Naive thymus-derived CD8-positive, alpha-beta T cell (primary cell): ENCODE results near the gene HBS1L. TPM values are rescaled to one million over a fixed set of nuclear protein-coding genes. Genes with fewer than 3 reads are reported as not detected.

ENCODE experiments used
- ATAC-seq, 2 donors: fragments of 150-1000 bp; cut with Tn5 transposase in 1 of 2; sonication (Bioruptor Pico), chemical (Tn5 transposase) in 1 of 2; 1 replicate in 1 of 2; 2 replicates in 1 of 2; pipeline ENCODE4 v1.10.0; 2021; ENCODE audit warnings: mild to moderate bottlenecking in 2 of 2, moderate library complexity in 2 of 2
- POLR2A ChIA-PET: fragments of 350-600 bp; sonication (Branson Sonifier 250); formaldehyde crosslinking; loops from one replicate; lab custom pipeline; 2021; ENCODE audit warnings: antibody characterized with exemption; lab: Charles Lee
- DNase-seq, 10 donors: peaks; one replicate each; pipeline versions ENCODE4 v3.0.0 to v3.0.0-alpha.2; 2020 to 2022
- H3K27ac Mint-ChIP-seq, 10 donors: one replicate each; pipeline ENCODE4 v1.8.0; 2020 to 2022; ENCODE audit warnings: mild to moderate bottlenecking in 10 of 10, mixed read lengths in 10 of 10, moderate library complexity in 4 of 10, inconsistent platforms in 1 of 10
- H3K27me3 Mint-ChIP-seq, 5 donors: one replicate each; pipeline ENCODE4 v1.8.0; 2021 to 2022; ENCODE audit warnings: mixed read lengths in 5 of 5
- H3K36me3 Mint-ChIP-seq, 3 donors: one replicate each; pipeline ENCODE4 v1.8.0; 2020 to 2022; ENCODE audit warnings: mixed read lengths in 3 of 3, mild to moderate bottlenecking in 2 of 3, inconsistent platforms in 1 of 3
- H3K4me1 Mint-ChIP-seq, 4 donors: one replicate each; pipeline ENCODE4 v1.8.0; 2021 to 2022; ENCODE audit warnings: mixed read lengths in 4 of 4
- H3K4me3 Mint-ChIP-seq, 10 donors: one replicate each; pipeline ENCODE4 v1.8.0; 2020 to 2022; ENCODE audit warnings: mild to moderate bottlenecking in 10 of 10, mixed read lengths in 10 of 10, moderate library complexity in 6 of 10, inconsistent platforms in 1 of 10
- H3K9me3 Mint-ChIP-seq, 9 donors: one replicate each; pipeline ENCODE4 v1.8.0; 2020 to 2022; ENCODE audit warnings: mixed read lengths in 9 of 9, mild to moderate bottlenecking in 3 of 9, inconsistent platforms in 1 of 9, moderate library complexity in 1 of 9
- polyA plus RNA-seq, 3 donors: library from polyadenylated mRNA; unstranded; fragments of 300-500 nt; fragmentation: Illumina TruSeq; gene quantifications; one replicate each; pipeline ENCODE4 v1.2.3, GENCODE V29; 2021
- total RNA-seq, 8 experiments: library from RNA in 2 of 8; stranded (reverse) in 2 of 8; gene quantifications; one replicate each; pipeline ENCODE4 v1.2.3 and lab custom pipeline; 2021 to 2026

The HBS1L gene
- total and polyA plus RNA-seq, 5 experiments from 2014 or later, result 71.1 to 96.9 (median 78.2) TPM

GRCh38 chr6:135033238-135033637 is 21.4 kb downstream of the HBS1L start:
- Mint-ChIP-seq H3K27ac (peak overlapping the region in 9 of 10 donors; percentile 11 to 86 (median 65)), H3K27me3 (no peaks in the 10 kb centered on the region), H3K4me1 (peaks cover 12 to 58% (median 51%) of the 10 kb centered on the region in 4 donors), H3K4me3 (no peak overlapping the region), H3K36me3 (peaks cover 3 to 63% (median 27%) of the 10 kb centered on the region in 3 donors), H3K9me3 (no peaks in the 10 kb centered on the region)
- ATAC-seq, result no peak
- no peak for DNase-seq
- POLR2A ChIA-PET, result no interaction called here

GRCh38 chr6:135030532-135031178 is 24.0 kb downstream of the HBS1L start:
- Mint-ChIP-seq H3K27me3 (no peaks in the 10 kb centered on the region), H3K9me3 (no peaks in the 10 kb centered on the region), H3K4me3 (peak overlapping the region; percentile 37 to 77 (median 56)), H3K36me3 (peaks cover 3 to 51% (median 27%) of the 10 kb centered on the region in 3 donors), H3K27ac (peak overlapping the region; percentile 68 to 89 (median 86)), H3K4me1 (peaks cover 16 to 59% (median 54%) of the 10 kb centered on the region in 4 donors)
- no peak for DNase-seq
- POLR2A ChIA-PET, result interaction anchor here (0.5 to 0.6 kb wide), 3 partner anchors 21 to 152 kb away, joined by 3 to 6 read pairs (median 3); no protein-coding TSS in a partner anchor
- no peak for ATAC-seq

GRCh38 chr6:135030056-135030473 is 24.6 kb downstream of the HBS1L start:
- POLR2A ChIA-PET, result interaction anchor here (0.6 kb wide), 1 partner anchor 22 kb away, joined by 3 read pairs; no protein-coding TSS in a partner anchor
- Mint-ChIP-seq H3K36me3 (peaks cover 3 to 49% (median 24%) of the 10 kb centered on the region in 3 donors), H3K4me3 (peak overlapping the region; percentile 37 to 77 (median 56)), H3K27me3 (no peaks in the 10 kb centered on the region), H3K9me3 (no peaks in the 10 kb centered on the region), H3K27ac (peak overlapping the region; percentile 68 to 89 (median 86)), H3K4me1 (peaks cover 22 to 65% (median 60%) of the 10 kb centered on the region in 4 donors)
- DNase-seq, result peak in 2 of 10 donors; percentile 35 to 36
- peak; percentile 86 to 93 for ATAC-seq

- Mint-ChIP-seq H3K4me1 (peaks cover 24 to 62% (median 56%) of the 10 kb centered on the region in 4 donors), H3K27ac (peak overlapping the region; percentile 42 to 93 (median 88))
- POLR2A ChIA-PET, result interaction anchor here (1.0 to 1.5 kb wide), 2 partner anchors 20 to 29 kb away, joined by 4 to 5 read pairs; partner anchors contain the start of gene HBS1L
Observed at GRCh38 chr6:135025775-135026174, 28.8 kb downstream of the HBS1L start.

GRCh38 chr6:135025175-135025574 is 29.4 kb downstream of the HBS1L start:
- Mint-ChIP-seq H3K4me3 (peak overlapping the region in 9 of 10 donors; percentile 5 to 65 (median 37)), H3K4me1 (peaks cover 25 to 62% (median 56%) of the 10 kb centered on the region in 4 donors), H3K27me3 (no peaks in the 10 kb centered on the region), H3K9me3 (no peaks in the 10 kb centered on the region), H3K27ac (peak overlapping the region; percentile 42 to 93 (median 88)), H3K36me3 (peaks cover 0 to 20% (median 4%) of the 10 kb centered on the region in 3 donors)
- ATAC-seq, result no peak
- POLR2A ChIA-PET, result interaction anchor here (1.5 kb wide), 1 partner anchor 29 kb away, joined by 5 read pairs; the partner anchor contains the start of gene HBS1L
- no peak for DNase-seq

More at GRCh38 chr6:135025775-135026174, 28.8 kb downstream of the HBS1L start:
- peaks cover 0 to 23% (median 4%) of the 10 kb centered on the region in 3 donors for H3K36me3 Mint-ChIP-seq
- peak overlapping the region in 9 of 10 donors; percentile 5 to 47 (median 18) for H3K4me3 Mint-ChIP-seq
- H3K9me3 Mint-ChIP-seq, result no peaks in the 10 kb centered on the region
- H3K27me3 Mint-ChIP-seq, result no peaks in the 10 kb centered on the region
- no peak for ATAC-seq
- DNase-seq, result no peak

GRCh38 chr6:135022050-135022697 is 32.4 kb downstream of the HBS1L start:
- POLR2A ChIA-PET, result interaction anchor here (0.7 to 1.6 kb wide), 4 partner anchors 13 to 1267 kb away, joined by 3 to 8 read pairs (median 6); partner anchors contain the start of genes BCLAF1, HBS1L and MYB
- peak overlapping the region; percentile 60 to 92 (median 80) for H3K27ac Mint-ChIP-seq
- DNase-seq, result peak in 1 of 10 donors; percentile 20
- H3K36me3 Mint-ChIP-seq, result peaks cover 0 to 11% (median 3%) of the 10 kb centered on the region in 3 donors
- H3K4me1 Mint-ChIP-seq, result peaks cover 25 to 66% (median 57%) of the 10 kb centered on the region in 4 donors
- ATAC-seq, result peak; percentile 40 to 53
- no peaks in the 10 kb centered on the region for H3K27me3 Mint-ChIP-seq
- H3K4me3 Mint-ChIP-seq, result peak overlapping the region; percentile 21 to 67 (median 58)
- H3K9me3 Mint-ChIP-seq, result peaks cover 0 to 1% (median 0%) of the 10 kb centered on the region in 9 donors

GRCh38 chr6:135021310-135022049 is 33.1 kb downstream of the HBS1L start:
- H3K27me3 Mint-ChIP-seq, result no peaks in the 10 kb centered on the region
- ATAC-seq (peak; percentile 33 to 46), DNase-seq (no peak)
- peaks cover 0 to 1% (median 0%) of the 10 kb centered on the region in 9 donors for H3K9me3 Mint-ChIP-seq
- peaks cover 0 to 8% (median 2%) of the 10 kb centered on the region in 3 donors for H3K36me3 Mint-ChIP-seq
- peaks cover 27 to 68% (median 60%) of the 10 kb centered on the region in 4 donors for H3K4me1 Mint-ChIP-seq
- POLR2A ChIA-PET, result interaction anchor here (0.7 to 1.6 kb wide), 4 partner anchors 13 to 1268 kb away, joined by 3 to 8 read pairs (median 6); partner anchors contain the start of genes BCLAF1, HBS1L and MYB
- H3K27ac Mint-ChIP-seq, result peak overlapping the region; percentile 60 to 92 (median 80)
- H3K4me3 Mint-ChIP-seq, result peak overlapping the region; percentile 21 to 67 (median 58)

GRCh38 chr6:135018941-135019340 is 35.7 kb downstream of the HBS1L start:
- H3K4me1 Mint-ChIP-seq, result peaks cover 18 to 71% (median 63%) of the 10 kb centered on the region in 4 donors
- H3K9me3 Mint-ChIP-seq, result peaks cover 0 to 1% (median 0%) of the 10 kb centered on the region in 9 donors
- H3K27me3 Mint-ChIP-seq, result no peaks in the 10 kb centered on the region
- peak overlapping the region in 7 of 10 donors; percentile 1 to 52 (median 30) for H3K4me3 Mint-ChIP-seq
- DNase-seq, result no peak
- ATAC-seq, result no peak
- H3K27ac Mint-ChIP-seq, result peak overlapping the region; percentile 7 to 89 (median 60)
- POLR2A ChIA-PET, result interaction anchor here (1.3 kb wide), 1 partner anchor 69 kb away, joined by 3 read pairs; no protein-coding TSS in a partner anchor
- peaks cover 0 to 2% (median 0%) of the 10 kb centered on the region in 3 donors for H3K36me3 Mint-ChIP-seq

- Mint-ChIP-seq H3K36me3 (peaks cover 0 to 2% (median 0%) of the 10 kb centered on the region in 3 donors), H3K4me1 (peaks cover 23 to 79% (median 71%) of the 10 kb centered on the region in 4 donors), H3K27me3 (no peaks in the 10 kb centered on the region), H3K9me3 (peaks cover 0 to 1% (median 0%) of the 10 kb centered on the region in 9 donors), H3K27ac (peak overlapping the region; percentile 1 to 83 (median 67)), H3K4me3 (peak overlapping the region in 9 of 10 donors; percentile 13 to 58 (median 43))
- no peak for ATAC-seq
- no peak for DNase-seq
- POLR2A ChIA-PET, result no interaction called here
Observed at GRCh38 chr6:135018052-135018451, 36.6 kb downstream of the HBS1L start.

GRCh38 chr6:135014353-135014832 is 40.2 kb downstream of the HBS1L start:
- no peaks in the 10 kb centered on the region for H3K27me3 Mint-ChIP-seq
- POLR2A ChIA-PET, result interaction anchor here (0.6 to 0.9 kb wide), 6 partner anchors 9 to 198 kb away, joined by 3 to 8 read pairs (median 4); no protein-coding TSS in a partner anchor
- peaks cover 26 to 70% (median 65%) of the 10 kb centered on the region in 4 donors for H3K4me1 Mint-ChIP-seq
- peaks cover 0 to 1% (median 0%) of the 10 kb centered on the region in 9 donors for H3K9me3 Mint-ChIP-seq
- peak overlapping the region; percentile 74 to 92 (median 86) for H3K27ac Mint-ChIP-seq
- H3K36me3 Mint-ChIP-seq, result peaks cover 0 to 2% (median 0%) of the 10 kb centered on the region in 3 donors
- ATAC-seq (peak; percentile 87 to 92), DNase-seq (peak in 4 of 10 donors; percentile 24 to 59 (median 48))
- peak overlapping the region; percentile 28 to 77 (median 67) for H3K4me3 Mint-ChIP-seq

- Mint-ChIP-seq H3K36me3 (peaks cover 0 to 2% (median 0%) of the 10 kb centered on the region in 3 donors), H3K27ac (peak overlapping the region; percentile 77 to 94 (median 84)), H3K4me1 (peaks cover 28 to 74% (median 65%) of the 10 kb centered on the region in 4 donors), H3K9me3 (no peaks in the 10 kb centered on the region), H3K4me3 (peak overlapping the region in 9 of 10 donors; percentile 15 to 64 (median 48)), H3K27me3 (no peaks in the 10 kb centered on the region)
- ATAC-seq (no peak), DNase-seq (no peak)
- POLR2A ChIA-PET, result no interaction called here
Observed at GRCh38 chr6:135013211-135013610, 41.4 kb downstream of the HBS1L start.
